GM18502 (cell line): ENCODE data around the gene SNAPC2.
"Not testable (repeated sequence)": the region's sequence is repeated elsewhere in the genome, so short reads cannot be mapped to it uniquely, and the experiment has no call there.

ENCODE experiments used
- ATAC-seq: cut with Tn5 transposase; IDR thresholded peaks from one replicate; pipeline ENCODE4 v1.9.1; 2021; ENCODE audit warnings: mild to moderate bottlenecking; ENCODE audit not compliant: unreplicated experiment, poor library complexity

SNAPC2 gene

GRCh38 chr19:7888145-7888825 lies 31.9 kb upstream of the SNAPC2 start, which contains the start of gene LRRC8E:
Gene LRRC8E, plus strand, starts transcription at chr19:7888510. Its CDS starts 7,094 bp downstream, at chr19:7895604.
- no peak for ATAC-seq

GRCh38 chr19:7888826-7889217 lies 31.3 kb upstream of the SNAPC2 start:
- no peak for ATAC-seq

GRCh38 chr19:7893362-7894101 lies 26.6 kb upstream of the SNAPC2 start:
- not testable (repeated sequence) for ATAC-seq

- ATAC-seq = no peak
These were observed 25.4 kb upstream of the SNAPC2 start for GRCh38 chr19:7894612-7895309.

- no peak for ATAC-seq
These were observed 24.6 kb upstream of the SNAPC2 start for GRCh38 chr19:7895565-7895964.

GRCh38 chr19:7897292-7897691 lies 22.8 kb upstream of the SNAPC2 start:
- ATAC-seq = no peak

GRCh38 chr19:7898967-7899366 lies 21.2 kb upstream of the SNAPC2 start:
- ATAC-seq = no peak

- ATAC-seq = no peak
These were observed 20.3 kb upstream of the SNAPC2 start for GRCh38 chr19:7899751-7900378.

GRCh38 chr19:7900401-7900870 lies 19.7 kb upstream of the SNAPC2 start:
- no peak for ATAC-seq

GRCh38 chr19:7900931-7901330 lies 19.2 kb upstream of the SNAPC2 start:
- no peak for ATAC-seq

- ATAC-seq = no peak
These were observed 18.8 kb upstream of the SNAPC2 start for GRCh38 chr19:7901337-7901736.

GRCh38 chr19:7902796-7903243 lies 17.3 kb upstream of the SNAPC2 start:
- no peak for ATAC-seq

- peak; percentile 80 for ATAC-seq
These were observed 16.7 kb upstream of the SNAPC2 start, which contains the start of gene MAP2K7 for GRCh38 chr19:7903244-7904073. Gene MAP2K7, plus strand, starts transcription at chr19:7903877. Its CDS starts 68 bp downstream, at chr19:7903945.

GRCh38 chr19:7904074-7905020 lies 15.8 kb upstream of the SNAPC2 start:
- peak; percentile 43 for ATAC-seq

GRCh38 chr19:7905268-7905667 lies 14.9 kb upstream of the SNAPC2 start:
- no peak for ATAC-seq

GRCh38 chr19:7905859-7906258 lies 14.3 kb upstream of the SNAPC2 start:
- ATAC-seq = no peak

GRCh38 chr19:7907122-7907521 lies 13.0 kb upstream of the SNAPC2 start:
- no peak for ATAC-seq

- ATAC-seq = no peak
These were observed 12.6 kb upstream of the SNAPC2 start for GRCh38 chr19:7907544-7907943.
